HG03342 (cell line): ENCODE data around the gene WDR37.

Experiments used
- ATAC-seq: cut with Tn5 transposase; IDR thresholded peaks from one replicate; pipeline ENCODE4 v1.9.1; 2021; ENCODE audit warnings: mild to moderate bottlenecking, moderate library complexity; ENCODE audit not compliant: unreplicated experiment

The WDR37 gene

DNA sequence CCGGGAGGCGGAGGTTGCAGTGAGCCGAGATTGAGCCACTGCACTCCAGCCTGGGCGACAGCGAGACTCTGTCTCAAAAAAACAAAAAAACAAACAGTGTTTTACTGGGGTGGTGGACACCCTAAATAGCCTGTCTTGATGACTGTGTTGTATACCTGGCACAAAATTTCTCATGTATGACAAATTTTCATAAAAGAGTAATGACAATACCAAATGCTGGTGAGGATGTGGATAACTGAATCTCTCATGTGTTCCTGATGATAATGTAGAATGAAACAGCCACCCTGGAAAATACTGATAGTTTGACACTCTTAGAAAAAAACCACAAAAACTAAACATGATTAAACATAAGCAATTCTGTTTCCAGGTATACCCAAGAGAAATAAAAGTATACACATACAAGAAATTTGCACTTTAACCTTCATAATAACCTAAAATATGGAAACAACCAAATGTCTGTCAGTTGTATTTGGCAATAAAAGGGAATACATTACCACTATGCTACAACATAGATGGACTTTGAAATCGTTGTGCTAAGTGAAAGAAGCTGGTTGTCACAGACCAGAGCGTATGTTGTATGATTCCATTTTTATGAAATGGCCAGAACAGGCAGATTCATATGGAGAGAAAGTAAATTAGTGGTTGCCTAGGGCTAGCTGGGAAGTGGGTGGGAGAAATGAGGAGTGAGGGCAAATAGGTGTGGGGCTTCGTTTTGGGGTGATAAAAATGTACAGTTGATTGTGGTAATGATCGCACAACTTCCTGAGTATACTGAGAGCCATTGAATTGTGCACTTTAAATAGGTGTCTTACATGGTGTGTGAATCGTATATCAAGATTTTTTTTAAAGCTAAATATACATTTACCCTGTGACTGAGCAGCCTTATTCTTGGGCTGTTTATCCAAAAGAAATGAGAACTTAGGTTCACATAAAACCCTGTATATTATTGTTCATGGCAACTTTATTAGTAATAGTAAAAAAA is 12.5 kb downstream of the WDR37 start:
- ATAC-seq = no peak

DNA sequence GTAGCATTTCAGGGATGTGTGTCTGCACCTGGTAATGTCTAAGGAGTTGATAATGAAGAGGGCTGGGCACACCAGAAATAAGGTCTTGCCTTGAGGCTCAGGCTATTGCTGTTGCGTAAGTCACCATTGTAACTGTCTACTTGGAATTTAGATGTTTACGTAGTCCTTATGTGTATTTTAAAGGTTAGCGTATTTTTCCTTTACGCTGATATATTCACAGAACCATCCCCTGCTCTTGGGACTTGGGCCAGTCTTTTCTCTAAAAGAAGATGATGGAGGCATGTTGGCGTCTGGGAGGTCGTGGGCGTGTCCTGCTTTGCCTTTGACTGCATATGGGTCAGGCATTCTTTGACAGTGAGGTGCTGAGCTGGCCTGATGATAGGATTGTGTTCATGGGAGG is 14.7 kb downstream of the WDR37 start:
- no peak for ATAC-seq

DNA sequence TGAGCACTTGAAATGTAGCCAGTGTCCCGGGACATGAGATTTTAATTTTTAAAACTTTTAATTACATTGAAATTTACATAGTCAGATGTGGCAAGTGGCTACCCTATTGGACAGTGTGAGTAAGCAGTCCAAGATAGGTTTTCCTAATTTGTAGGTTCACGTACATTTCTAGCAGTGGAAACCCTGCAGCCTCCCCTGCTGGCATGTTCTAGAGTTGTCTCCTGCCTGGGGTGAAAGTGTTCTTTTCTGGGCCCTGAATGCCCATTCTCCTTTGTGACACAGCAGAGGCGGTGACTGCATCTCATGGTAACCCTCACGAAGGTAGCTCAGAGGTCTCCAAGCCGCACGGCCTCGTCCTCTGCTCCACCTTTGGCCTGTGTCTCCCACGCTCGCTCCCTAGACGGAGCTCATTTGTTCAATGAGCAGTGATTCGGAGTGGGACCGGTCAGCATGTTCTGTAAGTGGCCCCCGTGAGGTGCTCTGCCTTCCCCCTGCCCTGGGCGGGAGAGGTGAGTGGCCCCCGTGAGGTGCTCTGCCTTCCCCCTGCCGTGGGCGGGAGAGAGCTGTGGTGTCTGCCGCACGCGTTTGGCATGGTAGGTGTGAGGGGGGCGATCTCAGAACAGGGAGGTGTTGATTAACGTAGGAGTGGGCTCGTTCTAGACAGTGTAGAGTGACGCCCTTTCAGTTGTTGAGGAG is 18.0 kb downstream of the WDR37 start:
- no peak for ATAC-seq

DNA sequence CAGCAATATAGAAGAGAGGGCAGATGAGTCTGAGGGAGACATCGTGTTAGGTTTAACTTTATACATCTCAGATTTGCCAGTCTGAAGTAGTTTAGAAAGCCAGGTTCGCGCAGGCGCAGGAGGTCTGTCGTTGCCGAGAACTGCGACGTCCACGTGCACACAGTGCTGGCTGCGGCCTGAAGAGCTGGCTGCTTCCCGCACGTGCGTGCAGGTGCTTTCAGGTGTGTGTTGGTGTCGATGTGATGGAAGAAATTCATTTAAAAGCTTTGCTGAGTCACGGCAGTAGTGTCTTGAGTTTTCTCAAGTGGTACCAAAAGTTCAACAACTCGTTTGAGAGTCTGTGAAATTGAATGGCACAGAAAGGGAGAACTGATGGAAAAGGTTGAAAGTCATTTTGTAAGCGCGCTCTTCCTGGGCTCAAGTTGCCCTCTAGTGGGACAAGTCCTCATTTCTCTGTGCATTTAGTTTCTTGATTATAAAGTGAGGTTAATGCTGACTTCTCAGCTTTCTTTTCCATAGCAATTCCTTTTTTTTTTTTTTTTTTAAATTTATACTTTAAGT is 18.6 kb downstream of the WDR37 start:
- ATAC-seq = no peak

DNA sequence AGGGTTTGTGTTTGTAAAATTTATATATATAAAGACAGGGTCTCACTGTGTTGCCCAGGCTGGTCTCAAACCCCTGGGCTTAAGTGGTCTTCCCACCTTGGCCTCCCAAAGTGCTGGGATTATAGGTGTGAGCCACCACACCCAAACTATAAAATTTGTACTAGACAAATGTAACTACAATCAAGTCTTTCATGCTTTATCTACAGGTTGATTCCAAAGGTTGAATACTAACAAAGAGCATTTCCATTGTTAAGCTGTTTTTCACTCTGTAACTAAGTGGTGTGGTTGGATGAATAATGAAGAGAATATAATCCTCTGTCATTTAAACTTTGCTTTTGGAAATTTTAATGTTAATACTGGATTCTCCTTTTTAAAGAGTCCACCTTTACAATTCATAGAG is 22.5 kb downstream of the WDR37 start:
- no peak for ATAC-seq

DNA sequence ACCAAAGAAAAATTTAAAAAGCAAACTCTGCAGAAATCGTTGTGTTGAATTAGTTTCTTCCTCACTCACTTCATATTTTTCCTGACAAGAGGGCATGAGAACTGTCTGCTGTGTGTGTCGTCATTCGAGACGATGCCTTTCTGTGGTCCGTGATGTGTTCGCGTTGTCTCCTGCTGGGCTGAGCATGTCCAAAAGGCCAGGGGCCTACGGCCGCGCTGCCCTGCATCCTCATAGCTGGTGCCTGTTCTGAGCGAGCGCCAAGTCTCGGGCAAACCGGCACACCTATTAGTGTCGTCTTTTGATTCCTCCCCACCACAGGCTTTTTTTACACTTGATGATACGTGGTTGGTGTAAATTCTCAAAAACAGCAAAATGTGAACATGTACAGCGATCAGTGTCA is 27.4 kb downstream of the WDR37 start:
- ATAC-seq = no peak

DNA sequence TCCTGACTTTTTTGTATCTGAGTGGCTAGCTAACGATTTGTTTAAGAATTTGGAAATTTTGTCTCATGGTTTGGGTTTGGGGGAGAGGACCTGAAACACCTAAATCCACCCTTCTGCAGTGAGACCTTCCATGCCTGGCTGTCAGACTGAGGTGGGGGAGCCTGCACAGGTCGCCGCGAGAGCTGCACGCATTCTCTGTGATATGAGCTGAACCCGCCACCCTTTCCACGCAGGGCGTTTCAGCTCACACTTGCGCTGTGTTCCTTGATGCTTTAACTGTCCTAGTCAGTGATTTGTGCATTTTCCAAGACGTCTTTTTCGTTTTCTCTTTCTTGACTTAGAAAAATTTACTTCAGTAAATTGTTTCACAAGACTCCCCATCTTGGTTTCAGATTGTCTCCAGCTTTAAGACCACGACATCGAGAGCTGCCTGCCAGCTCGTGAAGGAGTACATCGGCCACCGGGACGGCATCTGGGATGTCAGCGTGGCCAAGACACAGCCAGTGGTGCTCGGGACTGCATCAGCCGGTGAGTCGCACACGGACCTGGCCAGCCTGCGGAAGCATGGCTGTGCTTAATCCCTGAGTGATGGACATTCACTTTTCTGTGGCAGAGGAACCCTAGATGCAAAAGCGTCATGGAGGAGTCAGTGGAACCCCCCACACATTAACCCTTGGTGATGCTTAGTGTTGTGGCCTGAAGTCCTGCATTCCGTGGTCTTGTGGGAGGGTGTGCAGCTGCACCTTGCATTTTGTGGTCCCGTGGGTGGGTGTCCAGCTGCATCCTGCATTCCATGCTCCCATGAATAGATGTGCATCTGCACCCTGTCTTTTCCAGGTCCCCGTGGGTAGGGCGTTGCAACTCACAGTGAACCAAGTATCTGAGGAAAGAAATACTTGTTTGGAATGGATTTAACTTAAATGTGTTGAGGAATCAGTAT is 28.1 kb downstream of the WDR37 start:
- no peak for ATAC-seq

DNA sequence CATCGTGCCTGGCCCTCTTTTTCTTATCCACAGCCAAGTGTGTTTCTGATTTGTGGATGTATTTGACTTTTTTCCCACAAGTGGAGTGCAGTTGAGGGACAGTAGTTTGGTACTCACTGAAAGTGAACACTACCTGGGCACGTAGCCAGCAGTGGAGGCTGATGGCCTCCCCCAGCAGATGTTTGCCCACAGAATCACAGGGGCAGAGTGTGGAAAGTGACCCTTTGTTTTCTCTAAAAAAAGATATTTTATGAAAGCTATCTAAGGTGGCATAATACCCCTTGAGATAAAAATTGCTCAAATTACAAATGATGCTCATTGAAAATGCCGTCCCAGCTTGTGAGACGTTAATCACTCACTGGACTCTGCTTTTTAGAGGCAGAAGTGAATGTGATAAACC is 29.1 kb downstream of the WDR37 start:
- no peak for ATAC-seq

DNA sequence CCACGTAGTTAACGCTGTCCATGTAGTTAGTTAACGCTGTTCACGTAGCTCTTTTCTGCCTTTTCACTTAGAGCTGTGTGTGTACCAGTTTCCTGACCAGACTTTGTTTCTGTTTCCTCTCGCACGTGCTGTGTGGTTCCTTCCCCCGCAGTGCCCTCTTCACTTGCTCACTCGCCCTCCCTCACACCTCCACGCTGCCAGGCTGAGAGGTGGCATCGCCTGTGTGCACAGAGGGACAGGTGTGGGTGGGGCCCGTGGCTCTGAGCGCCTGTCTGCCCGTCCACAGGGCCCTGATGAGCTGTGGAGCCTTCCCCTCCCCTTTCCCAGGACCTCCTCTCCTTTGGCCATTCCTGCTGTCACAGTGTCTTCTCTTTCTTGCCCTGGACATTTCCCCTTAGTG is 30.6 kb downstream of the WDR37 start:
- no peak for ATAC-seq

DNA sequence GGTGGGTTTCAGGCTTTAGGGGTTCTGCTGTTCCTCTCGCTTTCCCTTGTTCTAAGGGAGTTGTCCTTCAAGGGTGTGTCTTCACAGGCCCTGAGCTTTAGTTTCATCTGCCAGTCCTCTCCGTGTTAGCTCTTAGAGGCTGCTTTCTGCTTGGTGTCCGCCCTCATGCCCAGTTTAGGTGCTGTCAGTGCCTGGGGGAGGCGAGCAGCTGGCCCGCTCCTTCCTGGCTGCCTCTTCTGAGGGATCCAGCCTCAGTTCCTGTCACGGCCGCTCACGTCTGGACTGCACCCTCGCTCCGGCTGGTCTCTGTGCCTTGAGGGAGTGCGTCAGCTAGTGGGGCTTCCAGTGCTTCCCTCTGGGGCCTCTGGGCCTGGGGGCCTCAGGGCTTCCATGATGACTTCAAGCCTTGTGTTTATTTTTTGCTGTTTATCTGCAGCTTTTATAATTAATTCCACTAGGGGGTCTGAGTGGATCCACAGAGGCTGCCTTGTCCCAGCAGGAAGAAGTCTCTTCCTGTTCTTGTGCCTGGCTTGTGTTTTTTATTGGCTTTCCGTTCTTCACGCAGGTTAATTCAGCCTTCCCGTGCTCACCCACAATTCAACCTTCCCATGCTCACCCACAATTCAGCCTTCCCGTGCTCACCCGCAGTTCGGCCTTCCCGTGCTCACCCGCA is 33.0 kb downstream of the WDR37 start:
- no peak for ATAC-seq

DNA sequence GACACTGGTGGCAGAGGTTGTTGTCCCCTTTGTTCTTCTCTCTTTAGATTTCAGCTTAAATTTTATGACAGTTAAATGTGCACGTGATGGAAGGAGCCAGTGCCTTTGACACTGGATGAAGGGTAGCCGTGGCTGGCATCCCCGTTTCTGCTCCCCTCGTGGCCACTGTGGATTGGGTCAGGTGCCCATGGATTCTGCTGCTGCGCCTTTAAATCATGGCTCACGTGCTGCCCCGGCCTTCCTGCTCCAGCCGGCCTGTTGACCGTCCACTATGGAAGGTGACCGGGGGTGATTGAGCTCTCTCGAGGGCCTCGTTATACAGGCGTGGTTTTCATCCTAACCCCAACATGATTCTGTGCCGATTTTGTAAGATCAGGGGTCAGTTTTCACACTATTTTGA is 34.5 kb downstream of the WDR37 start:
- ATAC-seq = no peak

DNA sequence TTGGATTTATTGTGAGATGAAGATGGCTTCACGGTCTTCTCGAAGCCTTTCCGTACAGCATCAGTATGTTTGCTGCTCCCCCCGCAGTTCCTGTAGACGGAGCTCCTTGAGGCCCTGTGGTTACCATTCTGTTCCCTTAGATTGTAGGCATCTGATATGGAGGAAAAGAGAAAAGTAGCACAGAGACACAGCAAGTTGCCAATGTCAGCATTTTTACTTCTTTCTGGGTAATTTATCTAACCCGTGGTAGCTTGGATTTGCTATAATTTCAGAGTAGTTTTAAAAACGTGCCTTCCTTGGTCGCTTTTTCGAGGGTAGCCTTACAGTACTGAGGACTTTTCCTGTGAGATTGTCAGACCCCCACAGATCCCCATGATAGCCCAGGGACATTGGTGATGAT is 37.5 kb downstream of the WDR37 start:
- no peak for ATAC-seq

DNA sequence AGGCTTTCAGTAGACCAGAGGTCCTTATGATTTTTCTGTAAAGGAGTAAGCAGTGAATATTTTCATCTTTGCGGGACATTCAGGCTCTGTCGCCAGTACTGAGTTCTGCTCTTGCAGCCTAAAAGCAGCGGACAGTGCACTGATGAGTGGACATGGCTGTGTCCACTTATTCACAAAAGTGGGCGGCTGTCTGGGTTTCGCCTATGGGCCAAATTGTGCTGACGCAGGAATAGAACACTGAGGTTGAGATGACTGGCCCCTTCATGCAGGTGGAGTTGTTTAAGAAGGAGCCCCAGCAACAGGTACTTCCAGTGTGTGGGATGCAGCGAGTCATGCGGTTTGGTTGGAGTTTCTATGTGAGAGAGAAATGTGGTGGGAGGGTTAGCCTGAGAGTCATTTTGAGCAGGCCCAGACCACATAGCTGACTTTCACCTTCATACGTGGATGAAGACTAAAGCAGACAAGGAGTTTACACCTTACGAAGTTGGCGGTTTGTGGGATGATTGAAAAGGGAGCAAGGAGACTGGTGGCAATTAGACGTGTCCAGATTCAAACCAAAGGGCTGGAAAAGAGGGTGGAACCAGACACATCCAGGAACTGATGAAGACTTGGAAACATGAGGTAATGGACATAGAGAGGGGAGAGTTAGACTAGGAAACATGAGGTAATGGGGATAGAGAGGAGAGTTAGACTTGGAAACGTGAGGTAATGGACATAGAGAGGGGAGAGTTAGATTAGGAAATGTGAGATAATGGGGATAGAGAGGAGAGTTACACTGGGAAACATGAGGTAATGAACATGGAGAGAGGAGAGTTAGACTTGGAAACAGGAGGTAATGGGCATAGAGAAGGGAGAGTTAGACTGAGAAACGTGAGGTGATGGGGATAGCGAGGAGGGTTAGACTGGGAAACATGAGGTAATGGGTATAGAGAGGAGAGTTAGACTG is 38.2 kb downstream of the WDR37 start:
- ATAC-seq = peak; percentile 80

DNA sequence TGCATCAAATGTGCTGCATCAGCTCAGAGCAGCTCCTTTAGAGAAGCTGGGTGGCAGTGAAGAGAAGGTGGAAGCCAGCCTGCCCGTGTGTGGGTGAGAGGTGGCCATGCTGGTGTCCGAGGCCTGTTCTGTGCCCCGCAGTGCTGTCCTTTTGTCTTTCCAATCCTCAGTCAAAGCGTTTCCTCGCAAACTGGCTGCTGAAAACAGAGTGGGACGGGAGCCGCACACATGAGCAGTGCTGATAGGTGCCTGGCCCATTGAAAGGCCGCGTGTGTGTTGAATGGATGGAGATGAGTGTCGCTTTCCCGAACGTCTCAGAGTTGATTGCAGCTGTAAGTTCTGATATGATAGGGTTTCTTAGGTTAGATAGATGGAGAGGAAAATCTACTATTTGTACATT is 39.3 kb downstream of the WDR37 start:
- ATAC-seq = no peak

DNA sequence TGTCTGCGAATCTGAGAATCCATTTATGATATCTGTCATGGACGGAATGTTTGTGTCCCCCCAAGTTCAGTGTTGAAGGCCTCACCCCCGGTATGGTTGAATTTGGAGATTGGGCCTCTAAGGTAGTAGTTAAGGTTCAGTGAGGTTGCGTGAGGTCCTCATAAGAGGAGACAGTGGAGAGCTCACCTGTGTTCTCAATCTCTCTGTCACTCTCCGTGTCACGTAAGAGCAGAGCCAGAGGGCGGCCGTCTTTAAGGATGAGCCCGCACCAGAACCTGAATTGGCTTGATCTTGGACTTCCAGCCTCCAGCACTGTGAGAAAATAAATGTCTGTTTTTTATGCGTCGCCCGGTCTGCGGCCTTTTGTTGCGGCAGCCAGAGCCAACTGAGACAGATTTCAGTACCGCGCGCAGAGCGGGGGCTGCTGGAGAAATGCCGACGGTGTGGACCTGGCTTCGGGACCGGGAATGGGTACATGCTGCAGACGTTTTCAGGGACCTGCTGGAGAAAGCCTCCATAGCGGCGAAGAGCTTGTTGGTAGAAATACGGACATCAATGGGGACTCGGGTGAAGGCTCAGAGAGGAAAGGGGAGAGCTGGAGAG is 40.2 kb downstream of the WDR37 start:
- no peak for ATAC-seq

DNA sequence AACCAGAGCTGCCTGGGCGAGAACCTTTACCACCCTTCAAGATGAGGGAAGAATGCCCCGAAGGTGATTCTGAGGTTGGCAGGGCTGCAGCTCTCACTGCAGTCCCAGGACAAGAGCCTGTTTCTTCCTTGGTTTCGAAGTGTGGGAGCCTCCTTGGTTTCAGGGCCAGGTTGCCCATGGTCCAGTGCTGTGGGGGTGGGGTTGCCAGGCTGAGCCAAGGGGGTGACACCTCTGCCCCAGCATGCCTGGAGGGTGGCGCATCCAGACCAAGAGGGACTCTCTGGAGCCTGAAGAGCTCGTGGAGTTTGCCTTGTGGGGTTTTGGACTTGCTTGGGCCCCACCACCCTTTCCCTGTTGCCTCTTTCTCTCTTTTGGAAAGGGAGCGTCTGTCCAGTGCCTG is 41.3 kb downstream of the WDR37 start:
- no peak for ATAC-seq

DNA sequence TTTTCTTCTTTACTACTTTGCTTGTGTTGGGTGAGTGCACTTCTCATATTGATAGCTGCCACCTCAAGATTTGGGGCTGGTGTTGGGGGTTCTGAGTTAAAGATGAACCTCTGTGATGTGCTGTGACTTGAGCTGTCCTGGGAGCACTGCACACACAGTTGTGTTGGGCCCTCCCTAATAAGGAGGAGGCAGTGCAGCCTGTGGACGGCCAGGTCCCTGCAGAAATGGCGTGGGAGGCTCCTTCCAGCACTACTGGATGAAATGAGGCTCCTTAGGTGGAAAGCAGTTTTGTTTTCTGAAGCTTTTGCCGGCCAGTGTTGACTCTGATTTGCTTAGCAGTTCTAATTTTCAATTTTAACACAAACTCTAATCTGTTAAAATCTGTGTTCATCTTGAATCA is 44.0 kb downstream of the WDR37 start:
- ATAC-seq = no peak

DNA sequence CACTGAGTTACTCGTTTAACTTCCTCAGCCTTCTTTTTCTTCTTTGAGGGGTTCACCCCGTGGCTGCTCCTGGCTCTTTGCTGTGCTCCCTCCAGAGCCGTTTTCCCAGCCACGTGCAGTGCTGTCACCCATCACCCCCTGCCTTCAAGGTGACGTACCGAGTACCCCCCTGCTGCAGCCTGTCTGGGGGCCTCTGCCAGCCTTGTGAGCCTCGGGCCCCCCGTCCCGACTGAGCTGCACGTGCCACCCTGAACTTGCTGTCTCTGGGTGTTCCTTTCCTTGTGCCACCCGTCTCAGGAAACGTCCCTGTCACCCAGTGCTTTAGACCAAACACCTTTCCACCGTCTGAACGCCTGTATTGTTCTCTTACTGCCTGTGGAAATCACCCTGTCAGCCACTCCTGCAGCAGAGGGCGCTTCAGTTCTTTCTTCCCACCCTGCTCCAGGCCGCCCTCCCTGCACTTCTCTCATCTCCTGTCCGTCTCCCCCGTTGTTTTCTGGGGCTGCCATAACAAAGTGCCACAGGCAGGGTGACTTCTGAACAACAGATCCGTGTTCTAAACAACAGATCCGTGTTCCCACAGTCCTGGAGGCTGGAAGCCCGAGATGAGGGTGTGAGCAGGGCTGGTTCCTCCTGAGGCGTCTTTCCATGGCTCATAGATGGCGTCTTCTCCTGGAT is 44.6 kb downstream of the WDR37 start:
- no peak for ATAC-seq
